ENCODE data around the gene WFIKKN2. TPM values are rescaled to one million over a fixed set of nuclear protein-coding genes. Genes with fewer than 3 reads are reported as not detected.

Gene WFIKKN2
- total and polyA plus RNA-seq, 2 of the 13 experiments (the other 11 are each of a cell fraction or from before 2014, with no cell fraction given), result not detected

GRCh38 chr17:50865060-50865867 lies 29.9 kb downstream of the WFIKKN2 start (continued):
- TF ChIP-seq RBM22 (optimal IDR thresholded peaks at IDR 0.05; ENCODE audit: low read length) (no peak), ZNF766 (CRISPR knock-in tag; IDR thresholded peaks at IDR 0.05; ENCODE audit: borderline replicate concordance) (peak; percentile 52; the same call in 1 of the 2 replicates), ZNF44 (CRISPR knock-in tag; IDR thresholded peaks at IDR 0.05) (no peak), PLRG1 (conservative IDR thresholded peaks at IDR 0.05) (no peak), E2F5 (CRISPR knock-in tag; conservative IDR thresholded peaks at IDR 0.05) (no peak; the same call in 1 of the 2 replicates), TCF7 (IDR thresholded peaks at IDR 0.05; ENCODE audit: low read depth) (peak; percentile 44; the same call in 1 of the 2 replicates), ARNT2 (CRISPR knock-in tag; IDR thresholded peaks at IDR 0.05; ENCODE audit: low read depth) (peak; percentile 58; the same call in 1 of the 2 replicates), ZGPAT (CRISPR knock-in tag; IDR thresholded peaks at IDR 0.05) (0 out of 2 replicates have a peak, but pooled peaks have one; percentile 37), ZBTB21 (CRISPR knock-in tag; IDR thresholded peaks at IDR 0.05) (0 out of 2 replicates have a peak, but pooled peaks have one; percentile 13), NR2F1 (CRISPR knock-in tag; IDR thresholded peaks at IDR 0.05) (no peak; a peak in 1 of 4 replicates), ZNF451 (CRISPR knock-in tag; IDR thresholded peaks at IDR 0.05) (no peak), EED (CRISPR knock-in tag; IDR thresholded peaks at IDR 0.05) (no peak; the same call in 1 of the 2 replicates), ZBTB33 (CRISPR knock-in tag; IDR thresholded peaks at IDR 0.05) (no peak), ZNF234 (CRISPR knock-in tag; conservative IDR thresholded peaks at IDR 0.05) (no peak), TGIF2 (CRISPR knock-in tag; IDR thresholded peaks at IDR 0.05) (peak; percentile 73; the same call in 1 of the 2 replicates)
- TF ChIP-seq, protein P1, sequence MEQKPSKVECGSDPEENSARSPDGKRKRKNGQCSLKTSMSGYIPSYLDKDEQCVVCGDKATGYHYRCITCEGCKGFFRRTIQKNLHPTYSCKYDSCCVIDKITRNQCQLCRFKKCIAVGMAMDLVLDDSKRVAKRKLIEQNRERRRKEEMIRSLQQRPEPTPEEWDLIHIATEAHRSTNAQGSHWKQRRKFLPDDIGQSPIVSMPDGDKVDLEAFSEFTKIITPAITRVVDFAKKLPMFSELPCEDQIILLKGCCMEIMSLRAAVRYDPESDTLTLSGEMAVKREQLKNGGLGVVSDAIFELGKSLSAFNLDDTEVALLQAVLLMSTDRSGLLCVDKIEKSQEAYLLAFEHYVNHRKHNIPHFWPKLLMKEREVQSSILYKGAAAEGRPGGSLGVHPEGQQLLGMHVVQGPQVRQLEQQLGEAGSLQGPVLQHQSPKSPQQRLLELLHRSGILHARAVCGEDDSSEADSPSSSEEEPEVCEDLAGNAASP (CRISPR knock-in tag; IDR thresholded peaks at IDR 0.05; ENCODE audit: borderline replicate concordance), result peak; percentile 25
- TF ChIP-seq, protein P2, sequence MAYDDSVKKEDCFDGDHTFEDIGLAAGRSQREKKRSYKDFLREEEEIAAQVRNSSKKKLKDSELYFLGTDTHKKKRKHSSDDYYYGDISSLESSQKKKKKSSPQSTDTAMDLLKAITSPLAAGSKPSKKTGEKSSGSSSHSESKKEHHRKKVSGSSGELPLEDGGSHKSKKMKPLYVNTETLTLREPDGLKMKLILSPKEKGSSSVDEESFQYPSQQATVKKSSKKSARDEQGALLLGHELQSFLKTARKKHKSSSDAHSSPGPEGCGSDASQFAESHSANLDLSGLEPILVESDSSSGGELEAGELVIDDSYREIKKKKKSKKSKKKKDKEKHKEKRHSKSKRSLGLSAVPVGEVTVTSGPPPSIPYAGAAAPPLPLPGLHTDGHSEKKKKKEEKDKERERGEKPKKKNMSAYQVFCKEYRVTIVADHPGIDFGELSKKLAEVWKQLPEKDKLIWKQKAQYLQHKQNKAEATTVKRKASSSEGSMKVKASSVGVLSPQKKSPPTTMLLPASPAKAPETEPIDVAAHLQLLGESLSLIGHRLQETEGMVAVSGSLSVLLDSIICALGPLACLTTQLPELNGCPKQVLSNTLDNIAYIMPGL (CRISPR knock-in tag; IDR thresholded peaks at IDR 0.05; ENCODE audit: borderline replicate concordance in 1 of 2, low read depth in 1 of 2), result peak in 1 of 2 experiments; percentile 41; a peak in 2 of 4 replicates
- TF ChIP-seq, protein P3, sequence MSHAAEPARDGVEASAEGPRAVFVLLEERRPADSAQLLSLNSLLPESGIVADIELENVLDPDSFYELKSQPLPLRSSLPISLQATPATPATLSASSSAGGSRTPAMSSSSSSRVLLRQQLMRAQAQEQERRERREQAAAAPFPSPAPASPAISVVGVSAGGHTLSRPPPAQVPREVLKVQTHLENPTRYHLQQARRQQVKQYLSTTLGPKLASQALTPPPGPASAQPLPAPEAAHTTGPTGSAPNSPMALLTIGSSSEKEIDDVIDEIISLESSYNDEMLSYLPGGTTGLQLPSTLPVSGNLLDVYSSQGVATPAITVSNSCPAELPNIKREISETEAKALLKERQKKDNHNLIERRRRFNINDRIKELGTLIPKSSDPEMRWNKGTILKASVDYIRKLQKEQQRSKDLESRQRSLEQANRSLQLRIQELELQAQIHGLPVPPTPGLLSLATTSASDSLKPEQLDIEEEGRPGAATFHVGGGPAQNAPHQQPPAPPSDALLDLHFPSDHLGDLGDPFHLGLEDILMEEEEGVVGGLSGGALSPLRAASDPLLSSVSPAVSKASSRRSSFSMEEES (CRISPR knock-in tag; IDR thresholded peaks at IDR 0.05), result no peak
